Measurements from ENCODE around the gene SCD5. TPM values are rescaled to one million over a fixed set of nuclear protein-coding genes. Genes with fewer than 3 reads are reported as not detected.

SCD5 gene
- total RNA-seq = 5.5 and 24.1 TPM in 2 replicates

GRCh38 chr4:82798168-82799005 lies at the start of gene SCD5:
TSS of gene SCD5 (minus strand) at chr4:82798796. CDS start at chr4:82798537, 259 bp downstream.

Other genes with a start within 250 kb of the SCD5 start
- gene TMEM150C, start 236.8 kb downstream of the SCD5 start, total RNA-seq = 0.15 and 0.33 TPM in 2 replicates
- 366 and 513 TPM in 2 replicates for gene SEC31A, start 92.4 kb upstream of the SCD5 start, total RNA-seq
- gene THAP9, start 101.9 kb upstream of the SCD5 start, total RNA-seq = 3.8 and 4.5 TPM in 2 replicates
- gene LIN54, start 212.0 kb upstream of the SCD5 start, total RNA-seq = 12.4 and 20.2 TPM in 2 replicates
- 146 and 160 TPM in 2 replicates for gene COPS4, start 236.4 kb upstream of the SCD5 start, total RNA-seq

Measured in smooth muscle cell of trachea (primary cell).